ENCODE measurements around the gene DBH. TPM values are rescaled to one million over a fixed set of nuclear protein-coding genes. Genes with fewer than 3 reads are reported as not detected.

DBH gene
- total and polyA plus RNA-seq, 10 of the 15 experiments (the other 5 are each of a cell fraction or from before 2014, with no cell fraction given), result not detected

GRCh38 chr9:133706307-133707050, 70.3 kb downstream of the DBH start:
- WGBS (ENCODE audit: insufficient coverage, insufficient replicate concordance, low lambda C conversion rate, missing lambda C conversion rate), result 9% methylated on average over 12 of the region's 12 CpGs
- no peak for ATAC-seq

DNA sequence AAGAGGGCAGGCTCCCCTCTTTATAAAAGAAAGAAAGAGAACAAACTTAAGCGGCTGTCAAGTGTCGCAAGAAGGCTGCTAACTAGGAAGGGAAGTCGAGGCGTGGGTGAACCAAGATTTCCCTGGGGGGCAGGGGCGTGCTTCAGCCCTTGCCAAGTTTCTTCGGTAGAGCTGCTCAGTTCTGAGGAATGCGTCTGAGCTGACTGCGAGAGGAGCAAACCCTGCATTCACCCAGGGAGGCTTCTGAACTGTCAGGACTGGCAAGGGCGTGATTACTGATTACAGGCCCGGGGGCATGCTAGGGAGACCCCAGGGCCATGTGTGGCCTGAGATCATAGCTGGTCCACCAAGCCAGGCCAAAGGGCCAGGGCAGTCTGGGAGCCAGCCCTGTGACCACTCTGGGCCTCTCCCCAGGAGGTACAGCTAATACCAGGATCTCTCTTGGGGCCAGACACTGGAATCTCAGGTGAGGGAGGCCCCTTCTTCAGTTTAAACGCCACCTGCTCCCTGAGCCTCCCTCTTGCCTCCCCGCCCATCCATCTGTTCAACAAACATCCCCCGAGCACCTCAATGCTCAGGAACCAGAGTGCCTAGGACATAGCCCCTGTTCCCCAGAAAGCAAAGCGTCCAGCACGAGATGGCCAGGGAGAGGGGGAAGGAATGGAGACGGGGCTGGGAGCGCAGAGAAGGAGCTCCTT, 71.1 kb downstream of the DBH start:
- no peak overlapping the region for H3K4me3 ChIP-seq
- H3K27ac ChIP-seq (ENCODE audit: control insufficient read depth, insufficient read depth), result no peak overlapping the region
- peaks cover 4% of the 10 kb centered on the region for H3K4me1 ChIP-seq (ENCODE audit: control insufficient read depth, insufficient read depth, low read length)
- DNase-seq (ENCODE audit: low read depth, low spot score) (no peak), FAIRE-seq (no peak), ATAC-seq (no peak)
- ChIA-PET CTCF (interaction anchor here (0.6 kb wide), 1 partner anchor 178 kb away, joined by 3 read pairs; no protein-coding TSS in a partner anchor), POLR2A (no interaction called here), SMC1A (ENCODE audit: uncharacterized antibody, unreplicated experiment) (no interaction called here), RAD21 (ENCODE audit: unreplicated experiment) (no interaction called here)
- no peak overlapping the region for H3K9ac ChIP-seq (ENCODE audit: control insufficient read depth, insufficient read depth, low read length)
- H3K79me2 ChIP-seq (ENCODE audit: control insufficient read depth, insufficient read depth, low read length), result no peaks in the 10 kb centered on the region
- H3K4me2 ChIP-seq (ENCODE audit: control insufficient read depth, insufficient read depth), result no peak overlapping the region
- H3K9me3 ChIP-seq (replicated peaks; ENCODE audit: control insufficient read depth, insufficient read depth, low read length), result no peaks in the 10 kb centered on the region
- peaks cover 3 to 11% of the 10 kb centered on the region in 2 experiments; a peak in 3 of 4 replicates for H3K27me3 ChIP-seq (replicated peaks in 1 of 2; ENCODE audit: control insufficient read depth in 2 of 2, insufficient read depth in 2 of 2, low read length in 1 of 2)
- TF ChIP-seq NRF1 (conservative IDR thresholded peaks at IDR 0.05; ENCODE audit: low read depth, low read length) (no peak), YBX1 (IDR thresholded peaks at IDR 0.05) (no peak), EGR1 (IDR thresholded peaks at IDR 0.05; ENCODE audit: borderline replicate concordance in 1 of 2, low read depth in 2 of 2, low read length in 2 of 2) (no peak), SMARCA5 (IDR thresholded peaks at IDR 0.05) (no peak)
- no peak overlapping the region for H2AFZ ChIP-seq (ENCODE audit: control insufficient read depth, low read depth, low read length)
- intact Hi-C loops (cut with micrococcal nuclease; ENCODE audit: unreplicated experiment) (no loop called here), in situ Hi-C loops (cut with MboI) (no loop called here)
- WGBS (ENCODE audit: insufficient coverage, insufficient replicate concordance, low lambda C conversion rate, missing lambda C conversion rate), result 19% methylated on average over 17 of the region's 17 CpGs
- no peaks in the 10 kb centered on the region for H4K20me1 ChIP-seq (ENCODE audit: control insufficient read depth, insufficient read depth)
- BruUV-seq (replicated peaks), result no TSS peak
- H3K36me3 ChIP-seq (ENCODE audit: control insufficient read depth in 2 of 2, insufficient read depth in 2 of 2, low read length in 1 of 2), result no peaks in the 10 kb centered on the region

More at GRCh38 chr9:133706307-133707050, 70.3 kb downstream of the DBH start:
- POLR2A ChIA-PET, result no interaction called here
- TF ChIP-seq MXI1 (IDR thresholded peaks at IDR 0.05; ENCODE audit: low read depth, low read length) (no peak), SMARCA5 (IDR thresholded peaks at IDR 0.05) (no peak), WRNIP1 (IDR thresholded peaks at IDR 0.05; ENCODE audit: borderline replicate concordance, low read depth, low read length) (no peak), TCF12 (IDR thresholded peaks at IDR 0.05; ENCODE audit: low read depth, low read length) (no peak), STAT3 (IDR thresholded peaks at IDR 0.05; ENCODE audit: low read depth, low read length) (no peak), ZNF207 (IDR thresholded peaks at IDR 0.05; ENCODE audit: borderline replicate concordance) (no peak), PAX8 (IDR thresholded peaks at IDR 0.05) (no peak), EED (IDR thresholded peaks at IDR 0.05; ENCODE audit: low read depth) (no peak), SMAD1 (IDR thresholded peaks at IDR 0.05; ENCODE audit: low read depth, partially characterized antibody) (no peak), TARDBP (IDR thresholded peaks at IDR 0.05; ENCODE audit: borderline replicate concordance) (no peak), CREM (IDR thresholded peaks at IDR 0.05; ENCODE audit: low read depth) (no peak), SREBF1 (IDR thresholded peaks at IDR 0.05; ENCODE audit: low read length) (no peak)
- Histone ChIP-seq H3K4me3 (no peak overlapping the region), H3K27me3 (replicated peaks in 1 of 2; ENCODE audit: control insufficient read depth in 2 of 2, insufficient read depth in 2 of 2, low read length in 1 of 2) (peaks cover 3 to 18% of the 10 kb centered on the region in 2 experiments; a peak in 3 of 4 replicates), H3K9ac (ENCODE audit: control insufficient read depth, insufficient read depth, low read length) (no peak overlapping the region), H3K4me1 (ENCODE audit: control insufficient read depth, insufficient read depth, low read length) (peaks cover 4% of the 10 kb centered on the region), H3K36me3 (ENCODE audit: control insufficient read depth in 2 of 2, insufficient read depth in 2 of 2, low read length in 1 of 2) (no peaks in the 10 kb centered on the region), H3K79me2 (ENCODE audit: control insufficient read depth, insufficient read depth, low read length) (no peaks in the 10 kb centered on the region), H3K9me3 (replicated peaks; ENCODE audit: control insufficient read depth, insufficient read depth, low read length) (no peaks in the 10 kb centered on the region), H3K4me2 (ENCODE audit: control insufficient read depth, insufficient read depth) (no peak overlapping the region), H4K20me1 (ENCODE audit: control insufficient read depth, insufficient read depth) (no peaks in the 10 kb centered on the region), H2AFZ (ENCODE audit: control insufficient read depth, low read depth, low read length) (no peak overlapping the region), H3K27ac (ENCODE audit: control insufficient read depth, insufficient read depth) (no peak overlapping the region)
- SMC1A ChIA-PET (ENCODE audit: uncharacterized antibody, unreplicated experiment), result no interaction called here
- CTCF ChIA-PET, result interaction anchor here (0.6 kb wide), 1 partner anchor 177 kb away, joined by 3 read pairs; no protein-coding TSS in a partner anchor
- no peak for FAIRE-seq
- RAD21 ChIA-PET (ENCODE audit: unreplicated experiment), result no interaction called here
- in situ Hi-C loops (cut with MboI), result no loop called here
- no peak for DNase-seq (ENCODE audit: low read depth, low spot score)
- BruUV-seq (replicated peaks), result no TSS peak
- intact Hi-C loops (cut with micrococcal nuclease; ENCODE audit: unreplicated experiment), result no loop called here
